Stimulated activated memory B cell treated with anti-CD40 and anti-IgM and Interleukin-4, amounts not matched to agents 10 μg/mL and 1 μg/mL and 100 μg/mL, for 72 hours (primary cell): Measurements from ENCODE around the gene HSPA12A.
A peak's percentile ranks its signal among the peaks of the same experiment; 100 is the strongest.

Source experiments
- ATAC-seq: fragments of 150-1000 bp; cut with Tn5 transposase; 2 replicates; pipeline ENCODE4 v1.10.0; 2021
- H3K27ac Mint-ChIP-seq: one replicate; pipeline ENCODE4 v1.8.0; 2022; ENCODE audit warnings: mild to moderate bottlenecking, mixed read lengths
- H3K27me3 Mint-ChIP-seq: one replicate; pipeline ENCODE4 v1.8.0; 2022; ENCODE audit warnings: mixed read lengths
- H3K36me3 Mint-ChIP-seq: one replicate; pipeline ENCODE4 v1.8.0; 2022; ENCODE audit warnings: mixed read lengths
- H3K4me1 Mint-ChIP-seq: one replicate; pipeline ENCODE4 v1.8.0; 2022; ENCODE audit warnings: mixed read lengths
- H3K4me3 Mint-ChIP-seq: one replicate; pipeline ENCODE4 v1.8.0; 2022; ENCODE audit warnings: mild to moderate bottlenecking, moderate library complexity, mixed read lengths
- H3K9me3 Mint-ChIP-seq: one replicate; pipeline ENCODE4 v1.8.0; 2022; ENCODE audit warnings: mixed read lengths

Gene HSPA12A

DNA sequence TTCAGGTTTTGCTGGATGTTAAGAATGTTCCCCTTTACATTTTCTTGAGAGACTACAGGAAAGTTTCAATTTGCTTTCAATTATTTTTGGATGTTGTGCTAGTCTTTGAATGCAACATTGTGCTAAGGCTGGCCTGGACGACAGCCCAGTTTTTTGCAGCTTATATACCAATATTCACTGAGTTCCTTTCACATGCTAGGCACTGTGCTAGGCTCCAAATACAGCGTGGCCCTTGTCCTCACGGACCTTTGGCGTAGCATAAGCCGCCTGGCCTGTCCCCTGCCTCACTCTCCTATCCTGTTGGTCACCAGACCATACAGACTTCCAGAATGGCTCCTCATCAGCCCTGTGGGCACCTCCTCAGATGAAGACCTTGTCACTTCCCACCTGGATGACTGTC is 19.5 kb upstream of the HSPA12A start:
- H3K4me3 Mint-ChIP-seq: no peak overlapping the region
- ATAC-seq: no peak

DNA sequence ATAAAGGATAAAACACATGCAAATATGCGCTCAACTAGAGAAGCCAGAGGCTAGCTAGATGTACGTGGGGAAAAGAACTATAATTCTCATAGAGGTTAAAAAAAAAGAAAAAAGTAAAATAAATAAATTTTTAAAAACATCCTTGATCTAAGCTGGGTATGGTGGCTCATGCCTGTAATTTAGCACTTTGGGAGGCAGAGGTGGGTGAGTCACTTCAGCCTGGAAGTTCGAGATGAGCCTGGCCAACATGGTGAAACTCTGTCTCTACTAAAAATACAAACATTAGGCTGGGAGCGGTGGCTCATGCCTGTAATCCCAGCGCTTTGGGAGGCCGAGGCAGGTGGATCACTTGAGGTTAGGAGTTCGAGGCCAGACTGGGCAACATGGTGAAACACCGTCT is 18.6 kb upstream of the HSPA12A start:
- Mint-ChIP-seq H3K4me1 (no peaks in the 10 kb centered on the region), H3K9me3 (peaks cover 3% of the 10 kb centered on the region), H3K36me3 (no peaks in the 10 kb centered on the region), H3K4me3 (no peak overlapping the region), H3K27me3 (peaks cover 23% of the 10 kb centered on the region), H3K27ac (no peak overlapping the region)
- no peak for ATAC-seq

More for the DNA sequence above, 19.5 kb upstream of the HSPA12A start:
- Mint-ChIP-seq H3K27me3 (peaks cover 27% of the 10 kb centered on the region), H3K9me3 (peaks cover 3% of the 10 kb centered on the region), H3K36me3 (no peaks in the 10 kb centered on the region), H3K27ac (no peak overlapping the region), H3K4me1 (no peaks in the 10 kb centered on the region)

DNA sequence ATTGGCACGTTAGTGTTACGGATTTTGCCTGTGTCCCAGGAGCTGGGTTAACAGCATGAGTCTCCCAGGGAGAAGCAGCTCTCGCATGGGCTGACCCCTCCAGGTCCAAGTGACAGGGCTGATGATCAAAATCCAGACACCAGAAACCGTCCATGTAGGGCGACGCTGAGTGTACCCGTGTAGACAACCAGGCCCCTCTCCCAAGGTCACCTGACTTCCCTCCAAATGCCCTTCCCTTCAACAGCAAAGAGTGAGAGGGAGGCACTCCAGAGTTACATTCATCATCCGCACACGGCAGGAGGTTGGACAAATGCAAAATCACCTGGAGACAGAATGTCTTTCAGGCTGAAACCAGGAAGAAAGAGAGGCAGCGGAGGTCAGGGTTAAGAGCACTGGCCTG is 14.9 kb upstream of the HSPA12A start:
- no peak overlapping the region for H3K4me3 Mint-ChIP-seq
- no peaks in the 10 kb centered on the region for H3K36me3 Mint-ChIP-seq
- no peaks in the 10 kb centered on the region for H3K9me3 Mint-ChIP-seq
- no peaks in the 10 kb centered on the region for H3K4me1 Mint-ChIP-seq
- peaks cover 19% of the 10 kb centered on the region for H3K27me3 Mint-ChIP-seq
- ATAC-seq: no peak
- no peak overlapping the region for H3K27ac Mint-ChIP-seq

DNA sequence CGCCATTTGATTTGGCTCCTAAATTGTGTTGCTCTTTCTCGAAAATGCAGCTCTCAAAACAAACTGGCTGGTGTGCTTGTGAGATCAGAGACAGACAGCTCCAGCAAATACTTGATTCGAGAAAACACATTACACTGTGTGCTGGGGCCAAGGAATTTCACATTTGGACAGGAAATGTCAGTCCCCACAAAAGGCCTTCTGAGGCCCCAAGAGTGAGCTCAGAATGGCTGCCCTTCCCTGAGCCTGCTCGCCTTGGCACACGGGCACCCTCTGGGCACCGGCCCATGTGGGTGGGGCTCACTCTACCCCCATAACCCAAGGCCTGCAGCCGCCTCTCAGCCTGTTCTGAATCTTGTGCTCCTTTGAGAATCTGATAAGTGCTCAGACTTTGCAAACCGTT is 13.9 kb upstream of the HSPA12A start:
- no peak overlapping the region for H3K27ac Mint-ChIP-seq
- H3K4me3 Mint-ChIP-seq: no peak overlapping the region
- no peaks in the 10 kb centered on the region for H3K36me3 Mint-ChIP-seq
- no peaks in the 10 kb centered on the region for H3K9me3 Mint-ChIP-seq
- H3K4me1 Mint-ChIP-seq: no peaks in the 10 kb centered on the region
- peaks cover 24% of the 10 kb centered on the region for H3K27me3 Mint-ChIP-seq
- no peak for ATAC-seq

DNA sequence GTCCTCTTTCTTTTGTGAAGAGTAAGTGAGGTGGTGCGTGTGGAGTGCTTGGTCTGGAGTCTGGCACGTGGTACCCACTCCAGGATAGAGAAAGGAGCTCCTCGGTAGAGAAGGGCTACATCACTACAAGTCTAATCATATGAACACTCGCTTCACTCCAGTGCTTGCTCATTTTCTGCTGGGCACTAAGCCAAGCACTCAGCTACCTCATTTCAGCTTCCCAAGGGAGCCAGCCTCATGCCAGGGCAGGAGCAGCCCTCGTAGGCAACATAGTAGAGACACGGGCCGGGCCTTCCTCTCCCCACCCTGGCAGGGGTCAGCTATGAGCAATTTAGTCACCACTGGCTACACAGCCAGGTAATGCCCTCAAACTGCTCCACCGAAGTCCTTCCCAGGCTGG is 11.4 kb upstream of the HSPA12A start:
- Mint-ChIP-seq H3K4me3 (no peak overlapping the region), H3K27ac (no peak overlapping the region), H3K9me3 (peaks cover 2% of the 10 kb centered on the region), H3K4me1 (no peaks in the 10 kb centered on the region), H3K27me3 (peaks cover 24% of the 10 kb centered on the region), H3K36me3 (no peaks in the 10 kb centered on the region)
- ATAC-seq: no peak

DNA sequence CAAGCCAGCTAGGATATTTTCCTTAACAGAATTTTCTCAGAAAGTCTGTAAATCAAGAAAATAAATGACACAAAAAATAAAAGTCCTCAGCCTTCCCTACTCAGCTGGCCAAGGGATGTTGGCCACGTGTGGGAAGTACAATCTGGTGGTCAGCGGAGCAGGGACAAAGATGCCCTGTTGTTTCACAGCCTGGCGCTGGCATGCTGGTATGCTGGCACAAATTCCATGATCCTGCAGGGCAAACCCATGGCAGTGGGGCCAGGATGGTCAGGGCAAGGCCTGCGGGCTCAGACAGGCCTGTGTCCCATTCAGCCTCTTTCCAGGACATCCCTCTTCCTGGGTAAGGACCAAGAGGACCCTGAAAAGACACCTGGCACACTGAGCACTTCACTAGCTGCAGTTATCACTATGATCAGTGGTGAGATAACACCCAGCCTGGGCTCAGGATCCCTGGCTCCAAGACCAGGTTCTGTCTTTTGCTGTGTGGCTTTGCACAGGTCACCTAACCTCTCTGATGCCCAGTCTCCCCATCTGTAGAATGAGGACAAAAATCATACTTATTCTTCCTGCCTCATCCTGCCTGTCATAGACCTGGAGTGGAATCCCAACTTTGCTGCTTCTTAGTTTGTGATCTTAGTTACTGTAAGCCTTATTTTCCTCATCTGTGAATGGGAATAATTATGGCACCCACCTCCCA is 10.8 kb upstream of the HSPA12A start:
- Mint-ChIP-seq H3K4me3 (no peak overlapping the region), H3K27me3 (peaks cover 24% of the 10 kb centered on the region), H3K9me3 (peaks cover 4% of the 10 kb centered on the region), H3K4me1 (no peaks in the 10 kb centered on the region), H3K27ac (no peak overlapping the region), H3K36me3 (no peaks in the 10 kb centered on the region)
- ATAC-seq: no peak

DNA sequence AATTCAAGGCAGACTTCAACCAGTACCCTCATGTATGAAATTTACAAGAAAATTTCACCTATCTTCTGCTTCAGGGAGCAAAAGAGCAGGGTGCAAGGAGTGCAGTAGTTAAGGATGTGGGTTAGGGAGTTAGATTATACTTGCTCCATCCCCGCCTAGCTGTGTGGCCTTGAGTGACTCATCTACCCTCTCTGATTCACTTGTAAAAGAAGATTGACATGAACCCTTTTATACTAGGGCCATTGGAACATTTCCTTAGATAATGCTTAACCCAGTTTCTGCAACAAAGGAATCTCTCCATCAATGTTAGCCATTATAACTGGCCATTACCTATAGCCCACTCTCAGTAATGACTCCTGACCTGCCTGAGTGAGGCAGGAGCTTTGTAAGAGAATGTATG is 10.2 kb upstream of the HSPA12A start:
- Mint-ChIP-seq H3K27ac (no peak overlapping the region), H3K4me1 (no peaks in the 10 kb centered on the region), H3K4me3 (no peak overlapping the region), H3K9me3 (peaks cover 4% of the 10 kb centered on the region), H3K36me3 (no peaks in the 10 kb centered on the region), H3K27me3 (peaks cover 24% of the 10 kb centered on the region)
- ATAC-seq: no peak

DNA sequence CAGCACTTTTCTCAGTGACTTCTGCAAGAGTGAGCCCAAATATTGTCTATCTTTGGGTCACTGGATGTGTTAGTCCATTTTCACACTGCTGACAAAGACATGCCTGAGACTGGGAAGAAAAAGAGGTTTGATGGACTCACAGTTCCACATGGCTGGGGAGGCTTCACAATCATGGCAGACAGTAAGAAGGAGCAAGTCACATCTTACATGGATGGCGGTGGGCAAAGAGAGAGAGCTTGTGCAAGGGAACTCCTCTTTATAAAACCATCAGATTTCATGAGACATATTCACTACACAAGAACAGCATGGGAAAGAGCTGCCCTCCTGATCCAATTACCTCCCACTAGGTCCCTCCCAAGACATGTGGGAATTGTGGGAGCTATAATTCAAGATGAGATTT is 6.1 kb upstream of the HSPA12A start:
- no peak for ATAC-seq
- peaks cover 46% of the 10 kb centered on the region for H3K27me3 Mint-ChIP-seq
- H3K9me3 Mint-ChIP-seq: peaks cover 4% of the 10 kb centered on the region
- no peaks in the 10 kb centered on the region for H3K36me3 Mint-ChIP-seq
- no peak overlapping the region for H3K4me3 Mint-ChIP-seq
- H3K27ac Mint-ChIP-seq: no peak overlapping the region
- no peaks in the 10 kb centered on the region for H3K4me1 Mint-ChIP-seq

DNA sequence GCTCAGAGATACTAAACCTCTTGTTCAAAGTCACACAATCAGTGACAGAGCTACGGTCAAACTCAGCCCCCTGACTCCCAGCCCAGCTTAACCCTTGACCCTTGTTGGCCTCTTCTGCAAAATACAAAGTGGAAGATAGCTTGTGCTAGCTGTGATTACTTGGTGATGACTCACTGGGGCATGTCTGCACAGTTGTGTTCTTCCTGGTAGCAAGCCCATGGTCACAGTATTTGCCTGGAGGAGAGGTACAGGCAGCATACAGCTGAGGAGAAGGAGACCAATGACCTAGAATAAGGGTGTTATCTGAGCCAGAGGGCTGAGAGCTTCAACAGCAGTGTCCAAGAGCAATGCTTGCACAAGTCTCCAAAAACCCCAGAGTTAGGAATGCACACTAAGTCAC is 5.7 kb upstream of the HSPA12A start:
- peaks cover 46% of the 10 kb centered on the region for H3K27me3 Mint-ChIP-seq

DNA sequence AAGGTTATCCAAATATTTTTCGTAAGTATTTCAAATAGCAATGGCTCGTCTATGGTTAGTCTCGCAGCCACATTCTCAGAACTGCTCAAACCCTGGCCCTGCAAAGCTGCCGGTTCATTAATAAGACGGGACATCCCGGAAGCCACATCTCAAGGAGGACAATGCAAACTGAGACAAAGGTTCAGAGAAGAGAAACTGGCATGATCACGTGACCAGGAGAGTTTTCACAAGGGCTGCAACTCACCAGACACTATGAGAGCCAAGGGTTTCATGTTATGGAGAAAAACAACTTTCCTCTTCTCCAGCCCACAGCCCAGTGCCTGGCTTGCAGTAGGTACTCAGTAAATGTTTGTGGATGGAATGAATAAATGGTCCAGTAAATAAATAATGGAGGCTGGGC is 5.0 kb upstream of the HSPA12A start:
- H3K9me3 Mint-ChIP-seq: peaks cover 4% of the 10 kb centered on the region
- H3K36me3 Mint-ChIP-seq: no peaks in the 10 kb centered on the region
- no peak for ATAC-seq
- H3K27ac Mint-ChIP-seq: no peak overlapping the region
- H3K27me3 Mint-ChIP-seq: peaks cover 44% of the 10 kb centered on the region
- H3K4me3 Mint-ChIP-seq: no peak overlapping the region
- H3K4me1 Mint-ChIP-seq: no peaks in the 10 kb centered on the region

More for the DNA sequence above, 5.7 kb upstream of the HSPA12A start:
- Mint-ChIP-seq H3K9me3 (peaks cover 4% of the 10 kb centered on the region), H3K4me3 (no peak overlapping the region), H3K36me3 (no peaks in the 10 kb centered on the region), H3K4me1 (no peaks in the 10 kb centered on the region), H3K27ac (no peak overlapping the region)
- ATAC-seq: no peak

DNA sequence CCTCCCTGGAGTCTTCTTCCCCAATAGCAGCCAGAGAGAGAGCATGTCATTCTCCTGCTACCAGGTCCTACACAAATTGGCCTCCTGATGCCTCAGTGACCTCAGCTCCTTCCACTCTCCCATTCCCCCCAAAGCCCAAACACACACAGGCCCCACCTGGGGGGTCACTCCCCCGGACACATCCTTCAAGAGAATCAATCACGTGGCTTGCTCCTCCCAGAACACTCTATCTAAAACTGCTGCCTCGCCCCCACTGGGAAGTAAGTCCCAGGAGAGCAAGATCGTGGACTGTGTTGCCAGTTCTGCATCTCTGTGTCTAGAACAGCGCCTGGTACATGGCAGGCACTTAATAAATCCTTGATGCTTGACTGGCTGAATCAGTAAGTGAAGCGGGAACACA is 2.5 kb upstream of the HSPA12A start:
- Mint-ChIP-seq H3K27ac (no peak overlapping the region), H3K27me3 (peaks cover 45% of the 10 kb centered on the region), H3K9me3 (peaks cover 2% of the 10 kb centered on the region), H3K36me3 (no peaks in the 10 kb centered on the region), H3K4me3 (no peak overlapping the region), H3K4me1 (no peaks in the 10 kb centered on the region)
- no peak for ATAC-seq

DNA sequence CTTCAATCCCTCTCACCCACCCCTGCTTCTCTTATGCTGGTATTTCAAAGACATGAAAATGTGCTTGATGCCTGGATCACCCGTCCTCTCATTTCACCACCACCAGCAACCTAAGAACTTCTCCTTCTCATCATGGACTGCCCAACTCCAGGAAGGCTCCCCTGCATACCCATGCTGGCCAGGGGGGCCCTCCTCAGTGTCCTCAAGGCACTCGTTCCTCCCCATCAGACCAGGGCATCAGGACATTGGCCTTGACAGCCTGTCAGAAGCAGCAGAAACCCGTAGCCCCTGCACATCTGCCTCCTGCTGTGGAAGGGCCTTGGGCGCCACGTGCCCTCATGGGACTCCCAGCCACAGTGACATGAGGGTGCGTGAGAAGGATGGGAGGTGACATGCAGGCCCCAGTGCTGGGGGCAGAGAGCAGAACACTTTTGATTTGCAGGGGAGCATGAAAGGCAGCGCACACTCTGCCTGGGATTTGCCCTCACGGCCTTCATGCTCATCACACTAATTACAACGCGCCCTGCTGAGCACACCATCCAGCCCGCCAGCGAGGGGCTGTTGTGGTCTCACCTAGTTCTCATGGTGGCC is 1.9 kb upstream of the HSPA12A start:
- no peaks in the 10 kb centered on the region for H3K4me1 Mint-ChIP-seq
- H3K27ac Mint-ChIP-seq: no peak overlapping the region
- H3K9me3 Mint-ChIP-seq: peaks cover 2% of the 10 kb centered on the region
- ATAC-seq: no peak
- H3K36me3 Mint-ChIP-seq: no peaks in the 10 kb centered on the region
- H3K27me3 Mint-ChIP-seq: peaks cover 51% of the 10 kb centered on the region
- no peak overlapping the region for H3K4me3 Mint-ChIP-seq

DNA sequence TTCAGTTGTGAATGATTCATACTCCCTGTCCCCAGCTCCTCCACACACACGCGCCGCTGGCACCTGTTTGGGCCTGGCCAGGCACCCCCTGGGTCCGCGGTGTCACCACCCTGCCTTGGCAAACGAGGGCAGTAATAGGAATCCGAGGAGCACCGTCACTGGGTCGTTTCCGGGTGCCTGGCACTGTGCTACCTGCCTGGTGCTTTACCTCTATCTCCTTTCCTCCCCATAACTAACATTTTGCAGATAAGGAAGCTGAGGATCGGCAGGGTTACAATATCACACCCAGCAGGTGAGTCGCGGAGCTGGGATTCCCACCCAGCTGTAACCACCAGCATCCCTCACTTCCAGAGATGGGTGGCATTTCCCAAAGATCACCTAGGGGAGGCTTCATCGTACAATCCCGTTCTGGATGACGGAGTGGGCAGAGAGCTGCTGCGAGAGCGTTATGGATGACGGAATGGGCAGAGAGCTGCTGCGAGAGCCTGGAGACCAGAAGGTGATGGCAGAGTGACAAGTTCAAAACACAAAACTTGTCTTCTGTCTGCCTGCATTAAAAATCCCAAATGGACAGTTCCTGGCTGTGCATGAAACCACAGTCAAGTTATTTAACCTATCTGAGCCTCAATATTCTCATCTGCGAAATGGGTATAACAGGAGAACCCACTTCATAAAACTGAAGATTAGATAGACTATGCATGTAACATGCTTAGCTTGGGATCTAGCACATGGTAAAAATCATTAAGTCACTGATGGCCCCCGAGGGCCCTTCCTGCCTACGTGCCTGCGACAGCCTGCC is 1.1 kb upstream of the HSPA12A start:
- H3K9me3 Mint-ChIP-seq: peaks cover 2% of the 10 kb centered on the region
- peak overlapping the region; percentile 59 for H3K4me3 Mint-ChIP-seq
- no peaks in the 10 kb centered on the region for H3K36me3 Mint-ChIP-seq
- H3K4me1 Mint-ChIP-seq: no peaks in the 10 kb centered on the region
- H3K27me3 Mint-ChIP-seq: peaks cover 55% of the 10 kb centered on the region
- ATAC-seq: no peak
- H3K27ac Mint-ChIP-seq: no peak overlapping the region

DNA sequence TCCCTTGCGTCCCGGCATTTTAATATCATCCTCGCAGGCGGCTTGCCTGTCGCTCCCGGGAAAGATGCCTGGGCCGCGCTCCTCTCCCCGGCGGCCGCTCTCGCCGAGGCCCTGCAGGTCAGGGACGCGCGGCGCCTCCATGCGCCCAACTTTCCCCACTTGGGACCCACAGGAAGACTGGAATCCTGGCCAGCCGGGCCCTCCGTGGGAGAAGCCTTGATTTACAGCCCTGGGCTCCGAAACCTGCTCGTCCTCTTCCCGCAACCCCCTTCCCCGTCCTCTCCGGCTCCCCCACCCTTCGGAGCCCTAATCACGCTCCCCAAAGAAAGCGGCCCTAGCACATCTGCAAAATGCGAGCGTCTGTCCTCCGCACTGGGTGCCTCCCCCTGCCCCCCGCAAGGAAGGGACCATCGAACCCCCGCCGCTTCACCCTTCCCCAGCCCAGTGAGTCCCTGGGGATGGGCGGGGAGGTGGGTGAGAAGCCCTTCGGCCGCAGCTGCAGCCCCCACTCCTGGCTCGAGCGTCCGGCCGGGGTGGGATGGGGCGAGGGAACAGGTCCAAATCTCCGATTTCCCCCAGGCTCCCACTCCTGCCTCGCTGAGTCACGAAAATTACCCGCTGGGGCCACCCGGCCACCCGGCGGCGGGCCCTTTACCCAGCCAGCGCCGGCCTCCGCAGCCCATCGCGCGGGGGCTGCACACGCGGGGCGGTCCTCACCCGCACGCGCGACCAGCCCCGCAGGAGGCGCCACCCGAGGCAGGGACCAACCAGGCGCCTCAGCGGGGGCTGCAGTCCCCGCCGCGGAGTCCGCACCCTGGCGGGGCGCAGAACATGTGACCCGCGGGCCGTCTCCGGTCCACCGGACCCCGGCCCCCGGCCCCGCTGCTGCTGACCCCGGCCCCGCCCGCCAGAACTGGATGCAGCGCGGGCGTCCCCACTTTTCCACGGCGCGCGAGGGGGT is 695 bp downstream of the HSPA12A start:
- no peak for ATAC-seq
- Mint-ChIP-seq H3K9me3 (peaks cover 4% of the 10 kb centered on the region), H3K4me1 (no peaks in the 10 kb centered on the region), H3K27ac (no peak overlapping the region), H3K27me3 (peaks cover 71% of the 10 kb centered on the region), H3K36me3 (no peaks in the 10 kb centered on the region), H3K4me3 (peak overlapping the region; percentile 34)

DNA sequence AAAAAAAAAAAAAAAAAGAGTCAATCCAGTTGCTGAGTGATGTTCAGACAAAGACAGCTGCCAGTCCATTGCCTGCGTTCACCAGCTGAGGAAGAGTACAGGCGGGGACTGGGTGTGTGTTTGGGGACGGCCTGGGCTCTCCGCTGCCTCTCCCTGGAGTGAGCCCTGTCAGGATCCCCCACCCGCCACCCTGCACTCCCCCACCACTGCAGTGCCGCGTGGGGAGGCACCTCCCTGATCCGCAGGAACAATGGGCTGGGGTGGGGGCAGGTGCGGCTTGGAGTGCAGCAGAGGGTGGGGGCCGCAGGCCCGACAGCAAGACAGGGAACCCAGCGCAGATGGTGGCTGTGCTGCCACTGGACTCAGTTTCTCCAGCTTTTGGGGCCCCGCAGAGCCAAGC is 1.4 kb downstream of the HSPA12A start:
- Mint-ChIP-seq H3K36me3 (no peaks in the 10 kb centered on the region), H3K4me1 (no peaks in the 10 kb centered on the region), H3K27me3 (peaks cover 73% of the 10 kb centered on the region), H3K4me3 (no peak overlapping the region), H3K27ac (no peak overlapping the region), H3K9me3 (peaks cover 7% of the 10 kb centered on the region)
- ATAC-seq: no peak
